T-helper 22 cell (primary cell): ENCODE results near the gene DDTL.
"Not testable (repeated sequence)": the region's sequence is repeated elsewhere in the genome, so short reads cannot be mapped to it uniquely, and the experiment has no call there.

Experiments
- DNase-seq: peaks from one replicate; pipeline ENCODE4 v3.0.0-alpha.2; 2020; ENCODE audit warnings: low read depth

DDTL gene

DNA sequence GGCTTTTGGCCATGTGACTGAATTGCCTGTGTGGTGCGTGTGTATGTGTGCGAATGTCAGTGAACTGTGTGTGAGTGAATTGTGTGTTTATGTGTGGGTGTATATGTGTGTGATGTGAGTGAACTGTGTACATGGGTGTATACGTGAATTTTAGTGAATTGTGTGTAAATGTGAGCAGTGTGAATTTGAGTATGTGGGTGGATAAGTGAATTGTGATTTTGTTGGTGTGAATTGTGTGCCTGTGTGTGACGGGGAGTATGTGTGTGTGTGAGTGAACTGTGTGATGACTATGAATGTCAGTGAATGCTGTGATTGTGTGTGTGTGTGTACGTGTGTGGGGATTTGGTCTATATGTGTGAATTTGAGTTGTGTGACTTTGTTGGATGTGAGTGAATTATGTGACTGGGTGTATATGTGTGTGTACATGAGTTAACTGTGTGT, 3.5 kb downstream of the DDTL start:
- DNase-seq: no peak

DNA sequence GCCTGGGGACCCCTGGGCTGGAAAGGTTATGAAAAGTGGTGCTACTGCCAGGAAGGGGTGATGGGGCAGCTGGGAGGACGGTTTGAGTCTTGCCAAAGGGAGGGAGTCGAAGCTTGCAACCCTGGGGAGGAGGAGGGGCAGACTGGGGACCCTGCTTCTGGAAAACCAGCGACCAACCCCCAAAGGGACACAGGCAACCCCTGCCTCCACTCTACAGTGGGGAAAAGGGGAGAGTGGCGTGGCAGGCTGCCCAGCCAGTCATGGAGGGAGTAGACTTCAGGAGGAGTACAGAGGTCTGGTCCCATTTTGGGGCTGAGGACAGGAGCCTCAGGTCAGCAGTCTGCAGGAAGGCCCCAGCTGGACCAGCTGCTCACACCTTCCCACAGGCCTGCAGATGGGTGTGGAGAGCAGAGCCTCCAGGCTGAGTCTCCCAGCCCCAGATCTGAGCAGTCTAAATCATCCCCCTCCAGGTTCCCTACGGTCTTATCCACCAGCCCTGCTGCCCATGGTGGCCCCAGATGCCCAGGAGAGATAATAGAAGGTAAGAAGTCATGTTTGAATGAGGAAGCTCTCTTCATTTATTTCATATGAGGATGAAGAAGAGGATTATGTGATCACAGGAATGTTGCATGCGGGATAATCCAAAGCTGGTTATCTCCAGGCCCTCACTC, 4.3 kb downstream of the DDTL start:
- DNase-seq: no peak

- DNase-seq: not testable (repeated sequence)
Measured at GRCh38 chr22:23971927-23972326, 5.2 kb downstream of the DDTL start.

- DNase-seq: not testable (repeated sequence)
Measured at GRCh38 chr22:23974345-23974744, 7.7 kb downstream of the DDTL start, which contains the start of gene DDT. Gene DDT (minus strand): TSS chr22:23974441. CDS start chr22:23974414, 27 bp downstream.

GRCh38 chr22:23974836-23975352, 8.2 kb downstream of the DDTL start:
- not testable (repeated sequence) for DNase-seq

- not testable (repeated sequence) for DNase-seq
Measured at GRCh38 chr22:23977304-23977703, 10.6 kb downstream of the DDTL start.

- not testable (repeated sequence) for DNase-seq
Measured at GRCh38 chr22:23979557-23980240, 13.0 kb downstream of the DDTL start, which contains the start of gene GSTT2. Gene GSTT2 (plus strand): TSS chr22:23980134.

DNA sequence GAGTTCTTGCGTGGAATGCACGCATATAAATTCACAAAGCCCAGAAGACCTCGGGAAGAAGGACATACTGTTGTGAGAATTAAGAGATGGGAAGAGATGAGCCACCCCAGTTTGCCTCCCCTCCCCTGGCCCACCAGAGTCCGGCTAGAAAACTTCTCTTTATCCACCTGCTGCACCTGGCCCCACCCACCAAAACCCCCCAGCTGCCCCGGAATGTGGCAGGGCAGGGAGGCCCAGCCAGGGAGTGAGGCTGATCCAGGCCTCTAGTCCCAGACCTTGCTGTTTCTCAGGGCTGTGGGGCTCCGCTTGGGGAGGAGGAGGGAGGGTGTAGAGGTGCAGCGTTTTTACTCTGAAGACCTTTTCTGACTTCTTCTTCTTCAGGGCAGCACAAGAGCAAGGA, 13.9 kb downstream of the DDTL start:
- DNase-seq: not testable (repeated sequence)

GRCh38 chr22:23984430-23984829, 17.7 kb downstream of the DDTL start:
- DNase-seq: no peak

DNA sequence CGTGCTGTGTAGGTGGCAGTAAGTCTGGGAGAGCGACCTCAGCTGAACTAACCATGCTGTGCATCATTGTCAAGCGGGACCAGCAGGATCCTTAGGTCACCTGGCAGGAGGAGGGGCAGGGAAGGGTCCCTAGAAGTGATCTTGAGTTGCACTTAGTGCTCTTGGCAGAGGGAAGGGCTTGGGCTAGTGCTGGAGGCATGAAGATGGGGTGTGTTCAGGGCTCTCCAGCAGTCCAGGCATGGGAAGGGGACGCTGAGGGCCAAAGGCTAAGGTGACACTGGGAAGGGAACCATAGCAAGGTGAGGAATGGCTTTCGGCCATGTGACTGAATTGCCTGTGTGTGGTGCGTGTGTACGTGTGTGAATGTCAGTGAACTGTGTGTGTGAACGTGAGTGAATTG, 19.4 kb downstream of the DDTL start:
- DNase-seq: not testable (repeated sequence)

DNA sequence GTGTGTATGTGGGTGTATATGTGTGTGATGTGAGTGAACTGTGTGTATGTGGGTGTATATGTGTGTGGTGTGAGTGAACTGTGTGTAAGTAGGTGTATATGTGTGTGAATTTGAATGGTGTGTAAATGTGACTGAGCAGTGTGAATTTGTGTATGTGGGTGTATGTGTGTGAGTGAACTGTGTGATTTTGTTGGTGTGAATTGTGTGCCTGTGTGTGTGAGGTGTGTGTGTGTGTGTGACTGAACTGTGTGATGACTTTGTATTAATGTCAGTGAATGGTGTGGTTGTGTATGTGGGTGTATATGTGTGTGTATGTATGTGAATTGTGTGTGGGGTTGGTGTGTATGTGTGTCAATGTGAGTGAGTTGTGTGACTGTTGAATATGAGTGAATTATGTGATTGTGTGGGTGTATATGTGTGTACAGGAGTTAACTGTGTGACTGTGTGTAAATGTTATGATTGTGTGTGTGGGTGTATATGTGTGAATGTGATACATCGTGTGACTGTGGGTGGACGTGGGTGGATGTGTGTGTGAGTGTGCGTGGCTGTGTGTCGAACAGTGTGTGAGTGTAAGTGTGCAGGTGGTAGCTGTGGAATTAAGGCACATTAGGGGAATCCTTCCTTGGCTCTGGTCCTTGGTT, 20.0 kb downstream of the DDTL start:
- DNase-seq: not testable (repeated sequence)

DNA sequence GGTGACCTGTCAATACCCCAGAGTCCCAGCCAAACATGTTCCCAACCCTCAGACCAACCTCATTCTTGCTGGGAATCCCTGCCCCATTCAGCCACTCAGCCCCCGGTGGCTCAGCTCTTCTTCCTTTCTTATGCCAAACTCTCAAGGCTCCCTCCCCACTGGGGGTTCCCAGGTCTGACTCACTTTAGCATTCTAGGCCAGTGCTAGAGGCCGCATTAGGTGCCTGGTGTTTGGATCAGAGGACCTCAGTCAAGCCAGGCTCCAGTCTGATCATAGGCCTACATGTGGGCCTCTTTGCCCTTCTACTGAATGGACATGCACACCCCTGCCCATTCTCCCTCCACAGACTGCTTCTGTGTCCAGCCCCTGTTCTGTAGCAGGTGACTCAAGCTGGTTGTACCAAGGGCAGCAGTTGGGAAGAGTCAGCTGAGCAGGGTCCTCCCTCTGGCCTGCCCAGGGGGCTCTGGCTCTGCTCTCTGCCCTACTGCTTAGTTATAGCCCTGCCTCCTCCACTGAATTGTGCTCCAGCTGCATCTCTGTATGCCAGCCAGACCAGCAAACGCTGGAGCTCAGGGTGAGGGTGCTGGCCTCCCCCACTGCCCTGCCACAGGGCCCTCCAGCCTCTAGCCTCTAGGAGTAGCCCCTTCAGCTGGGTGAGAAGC, 23.0 kb downstream of the DDTL start:
- not testable (repeated sequence) for DNase-seq

- not testable (repeated sequence) for DNase-seq
Measured at GRCh38 chr22:23993080-23993479, 26.4 kb downstream of the DDTL start.

- not testable (repeated sequence) for DNase-seq
Measured at GRCh38 chr22:23993581-23994177, 27.0 kb downstream of the DDTL start.

GRCh38 chr22:23997092-23997491, 30.4 kb downstream of the DDTL start:
- DNase-seq: no peak

GRCh38 chr22:23999779-24000178, 33.1 kb downstream of the DDTL start:
- not testable (repeated sequence) for DNase-seq

DNA sequence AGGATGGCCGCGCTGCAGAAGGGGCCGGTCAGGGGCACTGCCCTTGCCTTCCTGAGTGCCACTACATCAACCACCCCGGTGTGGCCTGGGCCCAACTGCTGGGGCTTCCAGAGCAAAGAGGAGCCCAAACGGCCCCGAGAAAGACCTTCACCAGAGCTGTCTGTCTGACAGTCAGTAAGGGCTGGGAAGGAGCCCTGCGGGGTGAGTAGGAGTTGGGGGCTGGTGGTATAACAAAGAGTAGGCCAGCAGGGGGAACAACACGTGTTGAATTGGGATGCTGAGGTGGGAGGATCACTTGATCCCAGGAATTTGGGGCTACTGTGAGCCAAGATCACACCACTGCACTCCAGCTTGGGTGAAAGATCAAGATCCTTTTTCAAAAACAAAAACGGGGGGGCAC, 34.6 kb downstream of the DDTL start:
- DNase-seq: no peak

- DNase-seq: no peak
Measured at GRCh38 chr22:24002272-24002671, 35.6 kb downstream of the DDTL start.

DNA sequence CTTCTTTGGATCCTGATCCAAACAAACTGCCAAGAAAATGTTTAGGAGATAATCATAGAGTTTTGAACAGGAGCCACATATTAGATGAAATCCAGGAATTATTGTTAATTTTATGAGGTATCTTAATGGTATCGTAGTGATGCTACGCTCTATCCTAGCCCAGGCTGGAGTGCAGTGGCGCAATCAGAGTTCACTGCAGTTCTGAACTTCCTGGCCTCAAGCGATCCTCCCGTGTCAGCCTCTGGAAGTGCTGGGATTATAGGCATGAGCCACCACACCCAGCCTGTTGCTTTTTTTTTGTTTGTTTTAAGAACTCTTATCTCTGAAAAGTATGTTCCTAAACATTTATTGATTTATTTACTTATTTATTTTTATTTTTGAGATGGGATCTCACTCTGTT, 36.2 kb downstream of the DDTL start:
- no peak for DNase-seq

GRCh38 chr22:24003887-24004286, 37.2 kb downstream of the DDTL start:
- DNase-seq: no peak

DNA sequence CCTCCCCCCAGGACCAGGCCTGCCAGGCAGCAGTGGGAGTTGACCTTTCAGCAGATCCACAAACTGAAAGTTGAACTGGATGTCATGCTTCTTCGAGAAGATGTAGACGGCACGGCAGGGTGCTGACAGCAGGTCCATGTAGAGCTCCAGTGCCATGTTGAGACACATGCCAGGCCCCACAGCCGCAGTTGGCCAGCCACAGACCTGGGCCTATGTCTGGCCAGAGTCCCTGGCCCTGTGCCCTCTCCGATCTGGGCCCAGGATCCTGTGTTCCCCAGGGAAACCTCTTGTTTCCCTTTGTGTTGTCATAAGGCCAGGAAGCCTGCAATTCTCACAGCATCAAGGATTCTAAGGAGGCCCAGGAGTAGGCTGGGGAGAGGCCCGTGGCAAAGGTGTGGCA, 38.5 kb downstream of the DDTL start, which contains the start of gene GSTT4:
Gene GSTT4 (minus strand): TSS at position 253 of the 400 bp plus-strand sequence. CDS start 97 bp downstream, at position 156.
- no peak for DNase-seq
